A673 (cell line): Measurements from ENCODE around the gene TBC1D32.

Experiments used
- CTCF ChIP-seq: fragments of 300-800, 200-600 bp; sonication (generic); conservative IDR thresholded peaks from 2 replicates; pipeline ENCODE4 v1.5.1; 2017; ENCODE audit warnings: low read depth, mild to moderate bottlenecking, antibody characterized with exemption, low read length, moderate library complexity, mixed read lengths
- EZH2 ChIP-seq: fragments of 200-600 bp; sonication (generic); IDR thresholded peaks from 2 replicates; pipeline ENCODE4 v1.6.1; 2017; ENCODE audit warnings: borderline replicate concordance, low read depth, mild to moderate bottlenecking, mixed read lengths, antibody characterized with exemption, low read length; ENCODE audit not compliant: poor library complexity, severe bottlenecking

DNA sequence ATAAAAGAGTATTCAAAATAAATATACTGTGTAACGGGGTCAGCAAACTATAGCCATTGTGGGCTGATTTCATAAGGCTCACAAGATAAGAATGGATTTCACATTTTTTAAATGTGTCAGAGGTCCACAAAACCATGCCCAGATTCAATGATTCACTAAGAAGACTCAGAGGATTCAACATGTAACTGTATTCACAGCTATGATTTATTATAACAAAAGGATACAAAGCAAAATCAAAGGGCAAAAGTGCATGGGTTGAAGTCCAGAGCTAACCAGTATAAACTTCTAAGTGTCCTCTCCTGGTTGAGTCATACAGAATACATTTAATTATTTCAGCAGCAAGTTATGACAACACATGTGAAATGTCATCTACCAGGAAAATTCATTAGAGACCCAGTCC is 49.2 kb downstream of the TBC1D32 start:
- TF ChIP-seq CTCF (no peak), EZH2 (no peak)
